ENCODE measurements around the gene BABAM2. TPM values are rescaled to one million over a fixed set of nuclear protein-coding genes. Genes with fewer than 3 reads are reported as not detected.

Gene BABAM2
- total RNA-seq, 1 experiment from 2014 or later = 57.6 TPM

GRCh38 chr2:28352104-28352503 is 461.6 kb downstream of the BABAM2 start:
- no peak overlapping the region for H3K4me3 Mint-ChIP-seq (ENCODE audit: unreplicated experiment)
- no peaks in the 10 kb centered on the region for H3K27me3 Mint-ChIP-seq (ENCODE audit: insufficient read depth, unreplicated experiment)
- H3K36me3 Mint-ChIP-seq (ENCODE audit: insufficient read depth, unreplicated experiment) = peaks cover 6% of the 10 kb centered on the region
- H3K27ac Mint-ChIP-seq (ENCODE audit: low read depth, unreplicated experiment) = no peak overlapping the region
- no TSS peak for BruUV-seq (replicated peaks)
- TF ChIP-seq CTCF (IDR thresholded peaks at IDR 0.05; ENCODE audit: unreplicated experiment) = no peak
- ChIA-PET CTCF (no interaction called here), POLR2A (interaction anchor here (0.8 to 1.3 kb wide), 2 partner anchors 10 to 21 kb away, joined by 3 read pairs; no protein-coding TSS in a partner anchor)
- peaks cover 9% of the 10 kb centered on the region for H3K4me1 Mint-ChIP-seq (ENCODE audit: insufficient read depth, unreplicated experiment)
- intact Hi-C loops (cut with micrococcal nuclease) = no loop called here
- DNase-seq (ENCODE audit: unreplicated experiment) = no peak
- H3K9me3 Mint-ChIP-seq (ENCODE audit: unreplicated experiment) = no peaks in the 10 kb centered on the region

GRCh38 chr2:28352610-28353195 is 462.2 kb downstream of the BABAM2 start:
- TF ChIP-seq CTCF (IDR thresholded peaks at IDR 0.05; ENCODE audit: unreplicated experiment) = no peak
- DNase-seq (ENCODE audit: unreplicated experiment) = no peak
- Mint-ChIP-seq H3K36me3 (ENCODE audit: insufficient read depth, unreplicated experiment) (peaks cover 6% of the 10 kb centered on the region), H3K4me1 (ENCODE audit: insufficient read depth, unreplicated experiment) (peaks cover 9% of the 10 kb centered on the region), H3K27ac (ENCODE audit: low read depth, unreplicated experiment) (no peak overlapping the region), H3K27me3 (ENCODE audit: insufficient read depth, unreplicated experiment) (no peaks in the 10 kb centered on the region), H3K4me3 (ENCODE audit: unreplicated experiment) (no peak overlapping the region), H3K9me3 (ENCODE audit: unreplicated experiment) (no peaks in the 10 kb centered on the region)
- intact Hi-C loops (cut with micrococcal nuclease) = no loop called here
- BruUV-seq (replicated peaks) = no TSS peak
- CTCF ChIA-PET = no interaction called here
- POLR2A ChIA-PET = interaction anchor here (0.8 to 1.3 kb wide), 2 partner anchors 11 to 20 kb away, joined by 3 read pairs; no protein-coding TSS in a partner anchor

GRCh38 chr2:28354920-28355520 is 464.5 kb downstream of the BABAM2 start:
- Mint-ChIP-seq H3K27ac (ENCODE audit: low read depth, unreplicated experiment) (no peak overlapping the region), H3K9me3 (ENCODE audit: unreplicated experiment) (no peaks in the 10 kb centered on the region), H3K27me3 (ENCODE audit: insufficient read depth, unreplicated experiment) (no peaks in the 10 kb centered on the region), H3K4me1 (ENCODE audit: insufficient read depth, unreplicated experiment) (peaks cover 16% of the 10 kb centered on the region), H3K36me3 (ENCODE audit: insufficient read depth, unreplicated experiment) (peaks cover 6% of the 10 kb centered on the region), H3K4me3 (ENCODE audit: unreplicated experiment) (no peak overlapping the region)
- intact Hi-C loops (cut with micrococcal nuclease) = no loop called here
- ChIA-PET POLR2A (interaction anchor here (0.7 to 4.0 kb wide), 8 partner anchors 21 to 130 kb away, joined by 4 to 27 read pairs (median 6); no protein-coding TSS in a partner anchor), CTCF (interaction anchor here (0.5 to 1.6 kb wide), 4 partner anchors 13 to 170 kb away, joined by 3 to 4 read pairs (median 3); no protein-coding TSS in a partner anchor)
- BruUV-seq (replicated peaks) = no TSS peak
- no peak for DNase-seq (ENCODE audit: unreplicated experiment)
- no peak for TF ChIP-seq CTCF (IDR thresholded peaks at IDR 0.05; ENCODE audit: unreplicated experiment)

- no peak for TF ChIP-seq CTCF (IDR thresholded peaks at IDR 0.05; ENCODE audit: unreplicated experiment)
- intact Hi-C loops (cut with micrococcal nuclease) = no loop called here
- no peaks in the 10 kb centered on the region for H3K27me3 Mint-ChIP-seq (ENCODE audit: insufficient read depth, unreplicated experiment)
- ChIA-PET CTCF (interaction anchor here (0.5 to 1.6 kb wide), 4 partner anchors 13 to 200 kb away, joined by 3 to 4 read pairs (median 3); no protein-coding TSS in a partner anchor), POLR2A (interaction anchor here (0.6 to 4.0 kb wide), 12 partner anchors 20 to 861 kb away, joined by 3 to 27 read pairs (median 6); partner anchors contain the start of gene FNDC4)
- no peaks in the 10 kb centered on the region for H3K9me3 Mint-ChIP-seq (ENCODE audit: unreplicated experiment)
- peak overlapping the region; percentile 73 for H3K27ac Mint-ChIP-seq (ENCODE audit: low read depth, unreplicated experiment)
- no peak overlapping the region for H3K4me3 Mint-ChIP-seq (ENCODE audit: unreplicated experiment)
- no peak for DNase-seq (ENCODE audit: unreplicated experiment)
- peaks cover 17% of the 10 kb centered on the region for H3K4me1 Mint-ChIP-seq (ENCODE audit: insufficient read depth, unreplicated experiment)
- no TSS peak for BruUV-seq (replicated peaks)
- peaks cover 6% of the 10 kb centered on the region for H3K36me3 Mint-ChIP-seq (ENCODE audit: insufficient read depth, unreplicated experiment)
Measured at GRCh38 chr2:28355521-28356094, 465.1 kb downstream of the BABAM2 start.

Data from MCF 10A (cell line).